Fibroblast of lung (primary cell): ENCODE measurements around the gene HS3ST3B1.

Experiments used
- EZH2 ChIP-seq: IDR thresholded peaks from 2 replicates; pipeline ENCODE4 v1.5.1; 2012; ENCODE audit warnings: low read length, control low read depth, mild to moderate bottlenecking; ENCODE audit errors: missing control alignments
- TF ChIP-seq, protein P1 (sequence below), 2 donors: IDR thresholded peaks in 1 of 2; conservative IDR thresholded peaks in 1 of 2; 1 replicate in 1 of 2; 2 replicates in 1 of 2; pipeline ENCODE4 v1.5.1; 2011 to 2012; ENCODE audit warnings: low read length in 2 of 2, control low read depth in 1 of 2, inconsistent platforms in 1 of 2, low read depth in 1 of 2, mild to moderate bottlenecking in 1 of 2

DNA sequence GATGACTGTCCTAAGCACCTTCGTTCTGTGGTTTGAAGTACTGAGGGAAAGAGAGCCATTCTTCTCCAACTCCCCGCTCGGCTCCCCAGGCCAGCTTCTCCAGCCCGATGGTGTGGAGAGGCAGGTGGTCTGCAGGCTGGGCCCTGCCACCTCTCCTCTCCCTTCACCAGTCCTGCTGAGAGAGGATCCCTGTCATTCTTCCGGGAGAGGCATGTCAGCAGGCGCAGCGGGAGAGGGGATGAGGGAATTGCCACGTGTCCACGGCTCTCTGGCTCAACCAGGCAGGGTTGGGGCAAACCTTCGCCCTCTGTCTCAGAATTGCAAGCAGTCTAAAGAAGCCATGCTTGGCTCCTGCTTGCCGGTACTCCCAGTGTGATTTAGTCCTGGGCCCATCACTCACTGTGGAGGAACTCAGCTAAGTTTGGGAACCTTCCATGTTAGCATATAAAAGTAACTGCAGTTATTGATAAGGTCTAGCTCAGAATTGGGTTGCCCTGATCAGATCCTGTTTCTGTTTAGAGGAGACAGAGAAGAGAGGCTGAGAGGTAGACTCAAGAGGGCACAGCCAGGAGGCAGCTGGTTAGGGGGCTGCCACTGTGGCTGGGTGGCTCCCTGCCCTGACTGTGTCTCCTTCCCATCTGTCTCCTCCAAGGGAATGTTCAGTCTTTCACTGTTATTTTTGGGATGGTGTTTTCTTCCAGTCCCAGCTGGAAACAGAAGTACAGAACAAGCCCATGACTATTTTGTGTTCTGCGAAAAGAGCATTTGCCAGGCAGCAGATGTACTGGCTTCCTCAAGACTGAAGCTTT is 17.4 kb downstream of the HS3ST3B1 start:
- no peak for TF ChIP-seq EZH2
- TF ChIP-seq, protein P1, sequence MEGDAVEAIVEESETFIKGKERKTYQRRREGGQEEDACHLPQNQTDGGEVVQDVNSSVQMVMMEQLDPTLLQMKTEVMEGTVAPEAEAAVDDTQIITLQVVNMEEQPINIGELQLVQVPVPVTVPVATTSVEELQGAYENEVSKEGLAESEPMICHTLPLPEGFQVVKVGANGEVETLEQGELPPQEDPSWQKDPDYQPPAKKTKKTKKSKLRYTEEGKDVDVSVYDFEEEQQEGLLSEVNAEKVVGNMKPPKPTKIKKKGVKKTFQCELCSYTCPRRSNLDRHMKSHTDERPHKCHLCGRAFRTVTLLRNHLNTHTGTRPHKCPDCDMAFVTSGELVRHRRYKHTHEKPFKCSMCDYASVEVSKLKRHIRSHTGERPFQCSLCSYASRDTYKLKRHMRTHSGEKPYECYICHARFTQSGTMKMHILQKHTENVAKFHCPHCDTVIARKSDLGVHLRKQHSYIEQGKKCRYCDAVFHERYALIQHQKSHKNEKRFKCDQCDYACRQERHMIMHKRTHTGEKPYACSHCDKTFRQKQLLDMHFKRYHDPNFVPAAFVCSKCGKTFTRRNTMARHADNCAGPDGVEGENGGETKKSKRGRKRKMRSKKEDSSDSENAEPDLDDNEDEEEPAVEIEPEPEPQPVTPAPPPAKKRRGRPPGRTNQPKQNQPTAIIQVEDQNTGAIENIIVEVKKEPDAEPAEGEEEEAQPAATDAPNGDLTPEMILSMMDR (conservative IDR thresholded peaks at IDR 0.05 in 1 of 2, IDR thresholded peaks at IDR 0.05 in 1 of 2; ENCODE audit: low read depth in 1 of 2, low read length in 2 of 2): no peak
